ENCODE data around the gene NDUFB4.
"Not testable (repeated sequence)": the region's sequence is repeated elsewhere in the genome, so short reads cannot be mapped to it uniquely, and the experiment has no call there.

Gene NDUFB4

DNA sequence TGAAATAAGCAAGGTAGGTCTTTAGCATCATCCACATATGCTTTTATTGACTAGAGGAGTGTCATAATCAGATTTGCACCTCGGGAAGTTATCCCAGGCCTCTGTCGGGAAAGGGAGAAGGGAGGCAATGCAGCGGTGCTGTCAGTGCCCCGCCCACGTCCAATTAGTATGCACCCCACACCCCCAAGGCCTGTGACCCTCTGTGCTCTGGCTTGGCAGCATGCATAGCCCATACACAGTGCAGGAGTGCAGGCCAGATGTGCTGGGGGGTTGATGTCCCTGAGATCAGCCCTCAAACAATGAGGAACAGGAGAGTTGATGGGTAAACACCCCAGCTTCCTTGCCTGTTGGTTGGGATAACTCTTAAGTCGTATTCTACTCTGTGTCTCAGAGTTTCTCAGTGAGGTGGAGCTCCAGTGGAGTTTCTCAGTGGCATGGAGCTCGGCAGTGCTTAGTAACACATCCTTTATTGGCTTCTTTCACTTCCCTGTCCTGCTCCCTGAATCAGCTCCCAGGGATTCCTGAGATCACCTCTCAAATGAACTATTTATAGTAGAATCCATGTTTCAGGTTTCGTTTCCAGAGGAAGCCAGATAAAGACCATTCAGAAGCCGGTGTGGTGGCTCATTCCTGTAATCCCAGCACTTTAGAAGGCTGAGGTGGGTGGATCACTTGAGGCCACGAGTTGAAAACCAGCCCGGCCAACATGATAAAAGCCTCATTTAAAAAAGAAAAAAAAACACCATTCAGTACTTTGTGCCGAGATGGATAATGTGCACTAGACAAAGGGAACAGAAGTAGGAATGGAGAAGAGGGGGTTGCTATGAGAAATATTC lies 26.7 kb upstream of the NDUFB4 start:
- DNase-seq (ENCODE audit: low read depth in 2 of 2): no peak

DNA sequence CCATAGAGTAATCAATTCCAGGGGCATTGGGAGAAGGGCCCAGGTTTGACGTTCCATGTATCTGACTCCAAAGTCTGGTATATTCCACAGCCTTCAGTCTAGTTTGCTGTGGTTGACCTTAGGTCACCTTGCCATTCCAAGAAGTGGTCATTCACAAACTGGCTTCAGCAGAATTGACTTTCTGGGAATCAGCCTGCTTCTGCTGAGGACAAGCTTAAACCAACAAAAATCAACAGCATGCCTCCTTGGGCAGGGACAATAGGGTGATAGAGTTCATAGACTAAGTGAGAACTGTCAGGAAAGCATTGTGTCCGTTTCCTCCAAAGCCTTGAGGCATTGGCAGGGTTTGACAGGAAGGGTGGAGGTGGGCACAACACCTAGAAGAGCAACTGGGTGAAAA lies 24.1 kb upstream of the NDUFB4 start:
- no peak for DNase-seq (ENCODE audit: low read depth in 2 of 2)

GRCh38 chr3:120587332-120587975 lies 8.7 kb upstream of the NDUFB4 start:
- DNase-seq (ENCODE audit: low read depth in 2 of 2): no peak

DNA sequence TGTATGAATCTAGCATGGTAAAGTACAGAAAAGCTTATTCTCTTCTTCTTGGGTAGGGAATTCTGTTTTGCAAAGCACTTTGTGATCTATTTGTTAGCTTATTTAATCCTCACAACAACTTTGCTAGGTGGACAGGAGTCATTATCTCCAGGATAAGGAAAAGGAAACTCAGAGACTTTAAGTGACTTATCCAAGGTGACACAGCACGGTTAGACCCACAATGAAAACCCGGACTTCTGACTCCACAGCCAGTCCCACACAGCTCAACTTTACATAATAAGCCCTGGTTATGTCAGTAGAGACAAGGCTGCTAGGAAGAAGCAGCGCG lies 384 bp upstream of the NDUFB4 start:
- DNase-seq (ENCODE audit: low read depth in 2 of 2): no peak

GRCh38 chr3:120596853-120597223 lies 702 bp downstream of the NDUFB4 start:
- no peak for DNase-seq (ENCODE audit: low read depth in 2 of 2)

DNA sequence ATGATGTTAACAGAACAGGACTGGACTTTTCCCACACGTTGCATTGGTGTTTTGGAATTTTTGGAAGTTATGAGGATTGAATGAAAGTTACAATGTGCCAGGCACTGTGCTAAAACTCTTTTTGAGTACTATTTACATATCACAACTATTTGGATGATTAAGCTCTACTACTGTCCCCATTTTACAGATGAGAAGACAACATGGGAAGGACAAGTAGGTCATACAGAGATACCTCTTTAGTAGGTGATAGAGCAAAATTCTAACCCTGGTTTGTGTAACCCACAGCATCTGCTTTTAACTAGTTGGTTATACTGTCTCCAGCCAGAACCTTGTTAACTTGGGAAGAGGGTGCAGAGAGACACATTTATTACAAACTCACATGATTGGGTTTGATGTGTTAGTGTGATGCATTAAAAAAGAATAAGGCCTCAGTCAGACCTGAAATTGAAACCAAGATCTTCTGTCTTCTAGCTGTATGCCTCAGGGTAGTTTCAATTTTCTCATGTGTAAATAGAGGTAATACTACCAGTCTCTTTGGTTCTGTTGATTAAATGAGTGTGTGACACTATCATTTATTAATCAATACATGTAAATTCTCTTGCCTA lies 1.4 kb downstream of the NDUFB4 start:
- no peak for DNase-seq (ENCODE audit: low read depth in 2 of 2)

- no peak for DNase-seq (ENCODE audit: low read depth in 2 of 2)
These were observed 3.1 kb downstream of the NDUFB4 start for GRCh38 chr3:120599211-120599610.

DNA sequence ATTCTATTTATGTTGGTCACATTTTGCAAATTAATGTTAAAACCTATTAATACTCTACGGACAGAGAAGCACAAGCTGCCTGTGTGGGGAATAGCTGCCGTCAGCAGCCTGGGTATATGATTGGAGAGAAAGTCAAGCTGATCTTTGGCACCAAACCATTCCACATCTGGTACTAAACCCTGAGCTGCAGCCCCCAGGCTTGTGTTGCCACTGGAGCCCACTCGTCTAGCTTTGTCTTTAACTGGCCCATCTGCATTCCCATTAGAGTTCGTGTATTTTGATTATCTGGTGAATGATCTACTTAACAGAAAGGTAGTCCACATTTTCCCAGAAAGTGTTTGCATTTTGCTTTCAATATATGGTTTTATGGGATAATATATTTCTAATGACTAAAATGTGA lies 5.4 kb downstream of the NDUFB4 start:
- no peak for DNase-seq (ENCODE audit: low read depth in 2 of 2)

DNA sequence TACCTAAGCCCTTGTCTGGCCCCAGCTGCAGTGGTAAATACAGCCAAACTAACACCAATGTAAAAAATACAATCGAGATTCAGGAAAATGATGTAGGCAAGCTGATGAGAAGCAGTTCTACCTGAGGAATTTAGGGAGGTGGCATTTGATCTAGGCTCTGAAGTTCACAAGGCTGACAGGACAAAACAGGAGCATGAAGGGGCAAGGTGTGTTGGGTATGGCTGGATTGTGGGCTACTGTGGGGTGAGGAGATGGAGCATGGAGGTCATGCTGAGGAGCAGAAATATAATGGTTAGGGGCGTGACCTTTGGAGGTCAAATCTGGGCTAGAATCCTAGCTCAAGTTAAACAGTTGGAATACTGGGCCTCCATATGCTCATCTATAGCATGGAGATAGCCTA lies 6.5 kb downstream of the NDUFB4 start:
- DNase-seq (ENCODE audit: low read depth in 2 of 2): no peak

GRCh38 chr3:120604382-120604781 lies 8.2 kb downstream of the NDUFB4 start:
- DNase-seq (ENCODE audit: low read depth in 2 of 2): no peak

DNA sequence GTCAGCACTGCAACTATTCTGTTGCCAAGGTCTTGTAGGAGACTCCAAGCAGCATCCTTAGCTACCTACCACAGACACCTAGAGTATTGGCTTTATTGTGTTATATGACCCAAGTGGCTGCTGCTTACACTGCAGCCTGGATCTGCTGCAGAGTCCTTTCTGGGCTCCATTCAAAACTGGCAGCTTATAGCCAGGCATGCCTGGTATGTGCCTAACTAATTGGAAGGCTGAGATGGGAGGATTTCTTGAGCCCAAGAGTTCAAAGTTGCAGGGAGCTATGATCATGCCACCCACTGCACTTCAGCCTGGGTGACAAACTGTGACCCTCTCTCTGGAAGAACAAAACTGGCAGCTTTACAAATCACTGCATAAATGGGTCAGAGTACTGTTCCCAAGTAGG lies 8.6 kb downstream of the NDUFB4 start:
- no peak for DNase-seq (ENCODE audit: low read depth in 2 of 2)

- DNase-seq (ENCODE audit: low read depth in 2 of 2): no peak
These were observed 12.4 kb downstream of the NDUFB4 start for GRCh38 chr3:120608506-120608905.

DNA sequence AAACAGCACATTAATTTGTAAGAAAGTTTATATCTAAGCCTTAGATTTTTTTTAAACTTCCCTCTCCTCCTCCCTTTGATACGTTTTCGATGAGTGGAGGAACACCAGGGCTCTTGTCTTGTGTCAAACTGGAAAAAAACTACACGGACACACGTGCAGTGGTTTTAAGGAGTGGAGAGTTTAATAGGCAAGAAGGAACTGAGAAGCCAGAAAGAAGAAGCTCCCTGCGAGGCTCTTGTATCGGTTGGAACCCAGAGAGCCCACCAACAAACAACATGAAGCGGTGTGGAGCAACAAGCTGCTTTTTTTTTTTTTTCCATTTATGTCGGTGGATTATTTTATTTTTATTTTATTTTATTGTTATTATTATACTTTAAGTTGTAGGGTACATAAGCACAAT lies 18.6 kb downstream of the NDUFB4 start:
- no peak for DNase-seq (ENCODE audit: low read depth in 2 of 2)

- DNase-seq (ENCODE audit: low read depth in 2 of 2): no peak
These were observed 19.9 kb downstream of the NDUFB4 start for GRCh38 chr3:120615847-120616609.

DNA sequence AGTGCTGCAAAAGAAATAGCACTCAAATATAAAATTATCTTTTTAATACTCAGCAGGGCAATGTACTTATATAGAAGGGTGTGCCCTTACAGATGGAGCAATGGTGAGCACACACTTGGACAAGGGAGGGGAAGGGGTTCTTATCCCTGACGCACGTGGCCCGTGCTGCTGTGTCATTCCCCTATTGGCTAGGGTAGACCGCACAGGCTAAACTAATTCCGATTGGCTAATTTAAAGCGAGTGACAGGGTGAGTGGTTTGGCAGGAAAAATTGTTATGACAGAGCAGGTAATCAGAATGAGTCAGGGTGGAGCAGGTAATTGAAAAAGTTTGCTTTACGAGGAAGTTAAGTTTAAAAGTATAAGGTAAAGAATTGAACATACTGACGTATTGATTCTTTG lies 20.6 kb downstream of the NDUFB4 start:
- DNase-seq (ENCODE audit: low read depth in 2 of 2): not testable (repeated sequence)

- DNase-seq (ENCODE audit: low read depth in 2 of 2): no peak
These were observed 26.3 kb downstream of the NDUFB4 start for GRCh38 chr3:120622457-120622856.

DNA sequence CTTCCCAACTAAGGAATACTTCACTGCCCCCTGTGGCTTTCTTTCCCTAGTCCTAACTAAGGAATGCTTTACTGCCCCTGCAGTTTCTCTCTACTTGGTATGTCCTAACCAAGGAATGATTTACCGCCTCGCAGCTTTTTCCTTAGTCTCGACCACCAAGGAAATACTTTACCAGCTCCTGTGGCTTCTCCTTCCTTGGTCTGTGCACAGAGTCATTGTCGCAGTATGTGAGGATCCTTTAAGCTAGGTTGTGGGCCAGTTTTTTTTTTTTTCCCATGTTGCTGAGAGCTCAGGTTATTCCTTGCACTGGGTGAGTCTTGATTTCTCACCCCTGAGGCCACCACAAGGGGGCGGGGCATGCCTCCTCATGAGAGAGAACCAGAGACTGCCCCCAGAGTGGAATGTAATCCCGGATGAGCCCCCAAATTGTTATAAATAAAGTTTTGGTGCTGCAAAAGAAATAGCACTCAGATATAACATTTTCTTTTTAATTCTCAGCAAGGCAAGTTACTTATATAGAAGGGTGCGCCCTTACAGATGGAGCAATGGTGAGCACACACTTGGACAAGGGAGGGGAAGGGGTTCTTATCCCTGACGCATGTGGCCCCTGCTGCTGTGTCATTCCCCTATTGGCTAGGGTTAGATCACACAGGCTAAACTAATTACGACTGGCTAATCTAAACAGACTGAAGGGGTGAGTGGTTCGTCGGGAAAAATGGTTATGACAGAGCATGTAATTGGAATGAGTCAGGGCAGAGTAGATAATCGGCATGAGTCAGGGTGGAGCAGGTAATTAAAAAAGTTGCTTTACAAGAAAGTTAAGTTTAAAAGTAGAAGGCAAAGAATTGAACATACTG lies 27.0 kb downstream of the NDUFB4 start:
- DNase-seq (ENCODE audit: low read depth in 2 of 2): no peak

DNA sequence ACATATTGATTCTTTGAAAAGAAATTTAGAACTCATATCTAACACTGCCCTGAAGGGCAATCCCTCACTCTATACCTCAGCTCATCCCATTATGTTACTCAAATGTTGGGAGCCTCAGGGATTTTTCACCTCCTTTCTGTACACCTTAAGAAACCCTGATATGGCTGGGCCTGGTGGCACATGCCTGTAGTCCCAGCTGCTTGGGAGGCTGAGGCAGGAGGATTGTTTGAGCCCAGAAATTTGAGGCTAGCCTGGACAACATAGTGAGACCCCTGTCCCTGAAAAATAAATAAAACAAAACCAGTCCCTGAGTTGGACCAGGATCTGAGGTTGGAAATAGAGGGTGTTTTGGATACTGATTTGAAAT lies 27.6 kb downstream of the NDUFB4 start:
- no peak for DNase-seq (ENCODE audit: low read depth in 2 of 2)

- no peak for DNase-seq (ENCODE audit: low read depth in 2 of 2)
These were observed 29.0 kb downstream of the NDUFB4 start for GRCh38 chr3:120625159-120625586.

DNA sequence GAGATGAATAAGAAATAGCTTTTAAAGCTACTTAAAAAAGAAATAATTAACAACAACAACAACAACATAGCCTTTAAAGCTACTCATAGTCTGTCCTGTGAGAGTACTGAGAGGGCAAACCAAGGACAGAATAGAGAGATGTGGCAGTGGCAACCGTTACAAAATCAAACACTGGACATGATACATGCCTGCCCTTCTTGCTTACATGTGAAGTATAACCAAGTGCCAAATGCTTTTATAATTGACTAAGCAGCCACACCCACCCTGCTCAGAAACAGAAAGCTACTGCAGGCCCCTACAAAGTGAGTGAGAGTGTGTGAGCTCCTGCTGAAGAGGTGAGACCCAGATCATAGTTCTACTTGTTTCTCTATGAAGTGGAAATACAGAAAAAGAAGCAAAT lies 38.4 kb downstream of the NDUFB4 start:
- DNase-seq (ENCODE audit: low read depth in 2 of 2): no peak

DNA sequence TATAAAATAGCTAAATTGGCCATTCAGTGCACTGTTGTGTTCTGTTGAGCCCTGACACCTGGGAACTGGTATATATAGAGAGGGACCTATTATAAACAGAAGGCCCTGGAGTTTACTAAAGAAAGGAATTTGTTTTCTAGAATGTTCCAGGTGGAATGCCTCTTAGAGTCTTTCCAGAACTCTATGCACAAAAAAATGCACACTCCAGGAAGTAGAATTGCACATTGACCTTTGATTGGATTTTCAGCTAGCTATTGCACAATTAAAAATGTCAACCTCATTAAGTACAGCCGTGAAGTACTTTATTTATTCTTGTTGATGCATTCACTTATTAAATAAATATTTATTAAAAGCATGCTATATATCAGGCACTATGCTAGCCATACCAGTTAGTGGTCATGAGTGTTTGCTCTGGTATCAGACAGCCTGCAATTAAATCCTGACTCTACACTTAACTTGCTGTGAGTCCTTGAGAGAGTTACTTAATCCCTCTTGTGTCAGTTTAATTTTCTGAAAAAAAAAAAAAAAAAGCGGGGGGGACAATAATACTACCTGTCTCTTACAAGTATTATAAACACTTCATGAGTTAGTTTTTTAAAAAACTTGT lies 40.8 kb downstream of the NDUFB4 start:
- no peak for DNase-seq (ENCODE audit: low read depth in 2 of 2)
